Measurements from ENCODE around the gene MGP.

DNA sequence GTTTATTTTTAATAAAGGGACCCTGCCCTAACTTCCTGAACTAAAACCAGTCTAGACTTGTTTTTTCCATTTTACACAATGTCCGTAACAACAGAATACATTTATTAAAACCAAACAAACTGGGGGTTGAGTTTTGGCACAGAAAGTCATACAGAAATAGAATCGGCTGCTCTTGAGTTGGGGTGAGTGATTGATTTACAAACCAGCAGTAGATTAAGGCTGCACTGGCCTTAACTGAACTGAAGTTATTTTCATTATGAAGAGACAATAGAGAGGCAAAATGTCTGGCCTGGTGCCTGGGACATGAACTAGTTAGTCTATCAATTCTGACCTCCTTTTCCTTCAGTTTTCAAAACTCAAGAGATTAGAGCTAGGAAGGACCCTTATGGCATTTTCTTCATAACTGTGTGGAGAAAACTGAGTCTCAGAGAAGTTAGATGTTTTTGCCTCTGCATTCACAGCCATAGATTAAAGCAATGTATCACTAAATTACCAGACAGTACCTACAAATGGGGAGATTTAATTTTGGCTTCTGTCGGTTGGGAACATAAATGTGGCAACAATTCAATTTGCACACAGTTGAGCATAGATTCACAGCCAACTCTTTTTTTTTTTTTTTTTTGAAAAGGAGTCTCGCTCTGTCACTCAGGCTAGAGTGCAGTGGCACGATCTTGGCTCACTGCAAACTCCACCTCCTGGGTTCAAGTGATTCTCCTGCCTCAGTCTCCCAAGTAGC lies 19.8 kb upstream of the MGP start:
- TF ChIP-seq, protein P1, sequence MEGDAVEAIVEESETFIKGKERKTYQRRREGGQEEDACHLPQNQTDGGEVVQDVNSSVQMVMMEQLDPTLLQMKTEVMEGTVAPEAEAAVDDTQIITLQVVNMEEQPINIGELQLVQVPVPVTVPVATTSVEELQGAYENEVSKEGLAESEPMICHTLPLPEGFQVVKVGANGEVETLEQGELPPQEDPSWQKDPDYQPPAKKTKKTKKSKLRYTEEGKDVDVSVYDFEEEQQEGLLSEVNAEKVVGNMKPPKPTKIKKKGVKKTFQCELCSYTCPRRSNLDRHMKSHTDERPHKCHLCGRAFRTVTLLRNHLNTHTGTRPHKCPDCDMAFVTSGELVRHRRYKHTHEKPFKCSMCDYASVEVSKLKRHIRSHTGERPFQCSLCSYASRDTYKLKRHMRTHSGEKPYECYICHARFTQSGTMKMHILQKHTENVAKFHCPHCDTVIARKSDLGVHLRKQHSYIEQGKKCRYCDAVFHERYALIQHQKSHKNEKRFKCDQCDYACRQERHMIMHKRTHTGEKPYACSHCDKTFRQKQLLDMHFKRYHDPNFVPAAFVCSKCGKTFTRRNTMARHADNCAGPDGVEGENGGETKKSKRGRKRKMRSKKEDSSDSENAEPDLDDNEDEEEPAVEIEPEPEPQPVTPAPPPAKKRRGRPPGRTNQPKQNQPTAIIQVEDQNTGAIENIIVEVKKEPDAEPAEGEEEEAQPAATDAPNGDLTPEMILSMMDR (IDR thresholded peaks at IDR 0.05): no peak
- no peak for TF ChIP-seq EP300 (IDR thresholded peaks at IDR 0.05)
- TF ChIP-seq POLR2A (IDR thresholded peaks at IDR 0.05; ENCODE audit: low read depth): no peak
- TF ChIP-seq POLR2AphosphoS5 (IDR thresholded peaks at IDR 0.05): no peak

Measured in esophagus muscularis mucosa (tissue), 4 donors.